Measurements from ENCODE around the gene PIK3AP1.
"Not testable (repeated sequence)": the region's sequence is repeated elsewhere in the genome, so short reads cannot be mapped to it uniquely, and the experiment has no call there.

The PIK3AP1 gene

GRCh38 chr10:96685306-96685705 is 35.0 kb downstream of the PIK3AP1 start:
- H3K4me1 ChIP-seq (ENCODE audit: control insufficient read depth, insufficient read depth, low read length) = no peaks in the 10 kb centered on the region
- H3K36me3 ChIP-seq (ENCODE audit: control insufficient read depth, insufficient read depth, low read length) = no peaks in the 10 kb centered on the region
- H3K27ac ChIP-seq (ENCODE audit: low read depth, low read length) = no peak overlapping the region
- H3K9ac ChIP-seq (ENCODE audit: low read length) = no peak overlapping the region
- H3K27me3 ChIP-seq (ENCODE audit: control insufficient read depth, insufficient read depth, low read length) = no peaks in the 10 kb centered on the region
- H3K9me3 ChIP-seq (ENCODE audit: control insufficient read depth, insufficient read depth, low read depth, low read length) = no peaks in the 10 kb centered on the region
- H3K4me3 ChIP-seq (ENCODE audit: low read depth, low read length) = no peak overlapping the region

- no peaks in the 10 kb centered on the region for H3K36me3 ChIP-seq (ENCODE audit: control insufficient read depth, insufficient read depth, low read length)
- H3K4me3 ChIP-seq (ENCODE audit: low read depth, low read length) = no peak overlapping the region
- no peaks in the 10 kb centered on the region for H3K27me3 ChIP-seq (ENCODE audit: control insufficient read depth, insufficient read depth, low read length)
- no peaks in the 10 kb centered on the region for H3K4me1 ChIP-seq (ENCODE audit: control insufficient read depth, insufficient read depth, low read length)
- H3K9ac ChIP-seq (ENCODE audit: low read length) = no peak overlapping the region
- H3K9me3 ChIP-seq (ENCODE audit: control insufficient read depth, insufficient read depth, low read depth, low read length) = no peaks in the 10 kb centered on the region
- H3K27ac ChIP-seq (ENCODE audit: low read depth, low read length) = no peak overlapping the region
Measured at GRCh38 chr10:96684826-96685225, 35.5 kb downstream of the PIK3AP1 start.

- H3K4me3 ChIP-seq (ENCODE audit: low read depth, low read length) = no peak overlapping the region
- H3K4me1 ChIP-seq (ENCODE audit: control insufficient read depth, insufficient read depth, low read length) = no peaks in the 10 kb centered on the region
- no peaks in the 10 kb centered on the region for H3K9me3 ChIP-seq (ENCODE audit: control insufficient read depth, insufficient read depth, low read depth, low read length)
- no peaks in the 10 kb centered on the region for H3K36me3 ChIP-seq (ENCODE audit: control insufficient read depth, insufficient read depth, low read length)
- H3K27me3 ChIP-seq (ENCODE audit: control insufficient read depth, insufficient read depth, low read length) = no peaks in the 10 kb centered on the region
- no peak overlapping the region for H3K9ac ChIP-seq (ENCODE audit: low read length)
- no peak overlapping the region for H3K27ac ChIP-seq (ENCODE audit: low read depth, low read length)
Measured at GRCh38 chr10:96683710-96684109, 36.6 kb downstream of the PIK3AP1 start.

- Histone ChIP-seq H3K9me3 (ENCODE audit: control insufficient read depth, insufficient read depth, low read depth, low read length) (no peaks in the 10 kb centered on the region), H3K27me3 (ENCODE audit: control insufficient read depth, insufficient read depth, low read length) (no peaks in the 10 kb centered on the region), H3K27ac (ENCODE audit: low read depth, low read length) (no peak overlapping the region), H3K4me1 (ENCODE audit: control insufficient read depth, insufficient read depth, low read length) (no peaks in the 10 kb centered on the region), H3K9ac (ENCODE audit: low read length) (no peak overlapping the region), H3K36me3 (ENCODE audit: control insufficient read depth, insufficient read depth, low read length) (no peaks in the 10 kb centered on the region), H3K4me3 (ENCODE audit: low read depth, low read length) (no peak overlapping the region)
Measured at GRCh38 chr10:96683065-96683464, 37.2 kb downstream of the PIK3AP1 start.

- H3K27ac ChIP-seq (ENCODE audit: low read depth, low read length) = no peak overlapping the region
- H3K9ac ChIP-seq (ENCODE audit: low read length) = no peak overlapping the region
- no peak overlapping the region for H3K4me3 ChIP-seq (ENCODE audit: low read depth, low read length)
- no peaks in the 10 kb centered on the region for H3K36me3 ChIP-seq (ENCODE audit: control insufficient read depth, insufficient read depth, low read length)
- H3K9me3 ChIP-seq (ENCODE audit: control insufficient read depth, insufficient read depth, low read depth, low read length) = no peaks in the 10 kb centered on the region
- H3K4me1 ChIP-seq (ENCODE audit: control insufficient read depth, insufficient read depth, low read length) = no peaks in the 10 kb centered on the region
- no peaks in the 10 kb centered on the region for H3K27me3 ChIP-seq (ENCODE audit: control insufficient read depth, insufficient read depth, low read length)
Measured at GRCh38 chr10:96681524-96681923, 38.8 kb downstream of the PIK3AP1 start.

- not testable (repeated sequence) for H3K4me3 ChIP-seq (ENCODE audit: low read depth, low read length); H3K27ac ChIP-seq (ENCODE audit: low read depth, low read length); H3K4me1 ChIP-seq (ENCODE audit: control insufficient read depth, insufficient read depth, low read length); H3K9ac ChIP-seq (ENCODE audit: low read length); H3K27me3 ChIP-seq (ENCODE audit: control insufficient read depth, insufficient read depth, low read length); H3K36me3 ChIP-seq (ENCODE audit: control insufficient read depth, insufficient read depth, low read length); H3K9me3 ChIP-seq (ENCODE audit: control insufficient read depth, insufficient read depth, low read depth, low read length)
Measured at GRCh38 chr10:96680463-96680862, 39.9 kb downstream of the PIK3AP1 start.

- Histone ChIP-seq H3K27me3 (ENCODE audit: control insufficient read depth, insufficient read depth, low read length) (no peaks in the 10 kb centered on the region), H3K9me3 (ENCODE audit: control insufficient read depth, insufficient read depth, low read depth, low read length) (no peaks in the 10 kb centered on the region), H3K9ac (ENCODE audit: low read length) (no peak overlapping the region), H3K4me1 (ENCODE audit: control insufficient read depth, insufficient read depth, low read length) (peaks cover 3% of the 10 kb centered on the region; the same call in 1 of the 2 replicates), H3K36me3 (ENCODE audit: control insufficient read depth, insufficient read depth, low read length) (no peaks in the 10 kb centered on the region), H3K4me3 (ENCODE audit: low read depth, low read length) (no peak overlapping the region), H3K27ac (ENCODE audit: low read depth, low read length) (no peak overlapping the region)
Measured at GRCh38 chr10:96678725-96679124, 41.6 kb downstream of the PIK3AP1 start.

GRCh38 chr10:96676272-96677112 is 43.8 kb downstream of the PIK3AP1 start:
- H3K9ac ChIP-seq (ENCODE audit: low read length) = no peak overlapping the region
- H3K36me3 ChIP-seq (ENCODE audit: control insufficient read depth, insufficient read depth, low read length) = no peaks in the 10 kb centered on the region
- H3K4me3 ChIP-seq (ENCODE audit: low read depth, low read length) = no peak overlapping the region
- no peaks in the 10 kb centered on the region for H3K9me3 ChIP-seq (ENCODE audit: control insufficient read depth, insufficient read depth, low read depth, low read length)
- no peaks in the 10 kb centered on the region for H3K27me3 ChIP-seq (ENCODE audit: control insufficient read depth, insufficient read depth, low read length)
- peaks cover 6% of the 10 kb centered on the region; the same call in 1 of the 2 replicates for H3K4me1 ChIP-seq (ENCODE audit: control insufficient read depth, insufficient read depth, low read length)
- no peak overlapping the region for H3K27ac ChIP-seq (ENCODE audit: low read depth, low read length)

GRCh38 chr10:96675846-96676245 is 44.5 kb downstream of the PIK3AP1 start:
- no peak overlapping the region for H3K9ac ChIP-seq (ENCODE audit: low read length)
- H3K27me3 ChIP-seq (ENCODE audit: control insufficient read depth, insufficient read depth, low read length) = no peaks in the 10 kb centered on the region
- no peak overlapping the region for H3K4me3 ChIP-seq (ENCODE audit: low read depth, low read length)
- peaks cover 11% of the 10 kb centered on the region; the same call in 1 of the 2 replicates for H3K4me1 ChIP-seq (ENCODE audit: control insufficient read depth, insufficient read depth, low read length)
- H3K9me3 ChIP-seq (ENCODE audit: control insufficient read depth, insufficient read depth, low read depth, low read length) = no peaks in the 10 kb centered on the region
- no peak overlapping the region for H3K27ac ChIP-seq (ENCODE audit: low read depth, low read length)
- no peaks in the 10 kb centered on the region for H3K36me3 ChIP-seq (ENCODE audit: control insufficient read depth, insufficient read depth, low read length)

- Histone ChIP-seq H3K27me3 (ENCODE audit: control insufficient read depth, insufficient read depth, low read length) (no peaks in the 10 kb centered on the region), H3K9me3 (ENCODE audit: control insufficient read depth, insufficient read depth, low read depth, low read length) (no peaks in the 10 kb centered on the region), H3K9ac (ENCODE audit: low read length) (no peak overlapping the region), H3K4me3 (ENCODE audit: low read depth, low read length) (no peak overlapping the region), H3K36me3 (ENCODE audit: control insufficient read depth, insufficient read depth, low read length) (no peaks in the 10 kb centered on the region), H3K27ac (ENCODE audit: low read depth, low read length) (no peak overlapping the region), H3K4me1 (ENCODE audit: control insufficient read depth, insufficient read depth, low read length) (peaks cover 15% of the 10 kb centered on the region; the same call in 1 of the 2 replicates)
Measured at GRCh38 chr10:96673318-96674099, 46.8 kb downstream of the PIK3AP1 start.

All from HUES6 (cell line).